Measurements from ENCODE around the gene STX8.

The STX8 gene

DNA sequence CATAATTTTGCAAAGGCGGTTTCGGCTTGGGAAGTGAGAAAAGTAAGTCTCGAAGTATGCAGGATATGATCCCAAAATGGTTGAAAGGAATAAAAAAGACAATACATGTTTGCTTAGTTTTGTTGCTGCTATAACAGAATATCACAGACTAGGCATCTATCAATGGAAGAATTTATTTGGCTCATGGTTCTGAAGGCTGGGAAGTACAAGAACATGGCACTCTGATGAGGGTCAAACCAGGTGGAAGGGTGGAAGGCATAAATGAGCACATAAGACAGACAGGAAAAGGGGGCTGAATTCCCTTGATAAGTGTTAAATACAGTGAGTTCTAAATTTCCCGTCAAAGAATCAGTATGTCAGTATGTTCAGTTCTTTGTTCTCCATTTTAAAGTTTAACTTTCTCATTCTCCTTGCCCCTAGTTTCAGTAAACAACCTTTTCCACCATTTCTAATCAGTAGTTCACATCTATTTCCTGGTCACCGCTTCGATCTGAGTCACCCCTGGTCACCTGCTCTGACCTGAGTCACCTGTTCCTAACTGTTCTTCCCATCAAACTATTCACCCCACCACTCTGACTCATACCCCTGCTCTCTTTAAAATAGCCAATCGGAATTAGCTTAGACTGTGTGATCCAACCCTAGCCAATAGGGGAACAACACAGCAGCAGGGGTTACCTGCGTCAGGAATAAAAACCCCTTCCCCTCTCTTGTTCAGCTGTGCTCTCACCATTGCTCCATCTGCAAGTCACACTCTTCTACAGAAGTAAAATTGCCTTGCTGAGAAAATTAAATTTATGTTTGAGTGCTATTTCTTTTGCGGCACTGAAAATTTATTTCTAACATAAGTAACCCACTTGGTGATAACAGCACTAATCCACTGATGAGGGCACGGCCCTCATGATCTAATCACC is 240.8 kb downstream of the STX8 start:
- no peak for DNase-seq

DNA sequence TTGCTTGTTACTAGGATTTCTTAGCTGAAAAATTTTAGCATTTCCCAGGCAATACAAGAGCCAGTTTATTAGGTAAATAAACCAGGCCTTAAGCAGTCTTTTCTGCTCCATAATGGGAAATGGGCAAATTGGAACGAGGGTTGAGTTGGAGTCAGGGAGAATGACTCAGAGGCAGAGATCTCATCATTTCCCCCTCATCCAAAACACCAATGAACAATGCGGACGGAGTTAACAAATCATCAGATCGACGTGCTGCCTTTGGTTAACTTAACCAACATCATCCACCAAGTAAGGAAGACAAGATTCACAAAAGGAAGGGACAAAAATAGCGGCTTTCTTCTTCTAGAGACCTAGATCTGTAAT is 243.5 kb downstream of the STX8 start:
- DNase-seq = no peak

DNA sequence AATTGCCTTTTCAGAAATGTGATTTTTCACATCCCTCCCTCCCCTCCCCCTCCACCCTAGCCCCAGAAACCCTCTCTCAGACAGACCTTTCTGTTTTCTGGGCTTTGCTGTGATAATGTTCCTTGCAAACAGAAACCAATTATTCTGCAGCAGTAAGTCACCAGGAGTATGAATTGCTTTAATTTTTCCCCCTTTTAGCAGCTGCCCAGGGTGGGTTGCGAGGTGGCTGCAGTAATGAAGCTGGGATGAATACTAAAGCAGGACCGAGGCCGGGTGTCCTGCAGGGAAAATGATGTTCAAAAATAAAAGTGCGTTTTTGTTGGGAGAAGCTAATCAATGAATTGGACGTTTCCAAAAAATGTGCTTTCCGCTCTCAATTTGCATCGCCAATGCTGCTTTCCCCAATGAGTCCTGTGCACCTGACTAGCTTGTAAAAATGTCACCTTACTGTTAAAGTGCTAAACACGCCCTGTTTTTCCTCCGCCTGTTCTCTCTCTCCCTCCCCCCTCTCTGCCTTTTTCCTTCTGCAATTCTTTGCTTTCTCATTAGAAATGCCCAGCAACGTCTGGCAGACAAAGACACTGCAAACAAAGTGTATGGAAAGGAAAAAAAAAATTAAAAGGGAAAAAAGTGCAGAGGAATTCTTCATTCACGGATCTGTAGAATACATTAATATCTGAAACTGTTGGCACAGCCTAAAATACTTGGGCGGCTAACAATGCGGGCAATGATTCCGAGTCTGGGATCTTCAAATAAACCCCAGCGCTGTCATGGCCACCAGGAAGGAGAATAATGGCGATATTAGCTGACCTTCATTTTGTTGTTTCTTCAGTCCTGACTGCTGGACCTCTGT is 244.1 kb downstream of the STX8 start:
- DNase-seq = no peak

DNA sequence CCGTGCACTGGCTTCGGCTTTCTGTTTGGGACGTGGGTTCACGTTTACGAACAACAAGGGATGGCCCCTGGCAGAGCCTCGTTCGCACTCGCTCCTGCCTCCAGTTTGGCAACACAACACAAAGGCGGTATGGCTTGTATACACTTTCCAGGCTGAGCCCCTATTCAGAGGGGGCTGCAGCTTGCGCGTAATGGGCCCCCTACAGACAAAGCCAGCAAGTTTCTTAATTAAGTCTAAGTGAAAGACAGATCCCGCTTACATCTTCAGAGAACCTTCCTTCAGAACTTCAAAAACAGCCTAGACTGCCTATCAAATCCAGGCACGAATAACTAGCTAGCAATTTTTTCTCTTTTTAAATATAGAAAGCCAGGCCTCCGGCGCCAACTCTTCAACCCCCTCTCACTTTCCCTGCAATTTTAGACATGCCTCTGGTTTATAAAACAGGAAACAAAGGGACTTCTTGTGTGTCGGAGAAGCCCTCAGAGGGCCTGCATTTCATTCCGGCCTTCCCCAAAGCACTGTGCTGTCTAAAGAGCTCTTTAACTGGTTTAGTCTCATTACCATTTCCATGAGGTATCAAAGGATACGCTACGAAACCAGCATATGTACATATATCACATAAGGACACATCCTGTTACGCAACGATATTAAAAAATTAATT is 244.9 kb downstream of the STX8 start:
- no peak for DNase-seq

DNA sequence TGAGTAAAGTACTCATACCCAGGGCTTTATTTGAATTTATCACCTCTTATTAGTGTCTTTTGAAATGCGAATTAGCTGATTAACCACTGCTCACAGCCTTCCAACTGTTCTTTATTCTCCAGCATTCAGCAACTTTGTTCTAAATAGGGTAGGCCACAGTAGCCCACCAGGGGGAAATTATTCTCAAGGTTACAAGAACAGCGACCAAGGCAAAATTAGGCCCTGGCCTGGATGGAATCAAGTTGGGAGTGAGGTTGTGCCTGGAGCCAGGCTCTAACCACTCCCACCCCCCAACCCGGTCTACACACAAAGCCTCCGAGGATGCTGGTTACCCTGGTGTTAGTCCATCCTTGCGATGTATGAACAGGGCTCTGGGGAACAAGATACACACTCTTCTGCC is 245.5 kb downstream of the STX8 start:
- no peak for DNase-seq

DNA sequence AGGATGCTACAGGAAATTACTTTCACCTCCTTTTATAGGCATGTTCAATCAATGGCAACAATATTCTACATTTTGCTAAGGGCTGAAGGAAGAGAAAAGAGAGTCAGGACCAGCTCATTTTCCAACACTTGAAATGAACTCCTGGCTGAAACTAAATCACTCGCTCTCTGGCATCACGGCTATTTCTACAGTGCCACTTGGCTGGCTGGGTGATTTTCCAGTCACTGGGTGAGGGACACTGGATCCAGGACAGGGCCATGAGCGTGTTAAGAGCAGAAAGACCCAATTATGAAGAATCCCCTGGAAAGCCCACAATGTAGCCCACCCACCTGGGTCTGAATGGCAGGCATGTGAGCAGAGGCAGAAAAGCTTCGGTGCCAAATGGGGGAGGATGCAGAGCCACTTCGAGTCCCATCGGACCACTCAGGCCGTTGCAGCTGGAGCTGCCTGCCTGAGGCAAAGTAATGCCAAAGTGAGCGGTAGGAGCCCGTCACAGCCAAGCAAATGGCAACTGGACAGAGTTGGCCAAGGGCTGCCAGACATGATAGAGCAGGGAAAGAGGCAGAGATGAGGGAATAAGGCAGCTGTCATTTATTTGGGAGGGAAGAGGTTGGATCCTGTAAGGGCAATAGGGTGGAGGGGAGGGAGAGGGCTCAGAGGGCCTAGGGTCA is 246.2 kb downstream of the STX8 start:
- no peak for DNase-seq

DNA sequence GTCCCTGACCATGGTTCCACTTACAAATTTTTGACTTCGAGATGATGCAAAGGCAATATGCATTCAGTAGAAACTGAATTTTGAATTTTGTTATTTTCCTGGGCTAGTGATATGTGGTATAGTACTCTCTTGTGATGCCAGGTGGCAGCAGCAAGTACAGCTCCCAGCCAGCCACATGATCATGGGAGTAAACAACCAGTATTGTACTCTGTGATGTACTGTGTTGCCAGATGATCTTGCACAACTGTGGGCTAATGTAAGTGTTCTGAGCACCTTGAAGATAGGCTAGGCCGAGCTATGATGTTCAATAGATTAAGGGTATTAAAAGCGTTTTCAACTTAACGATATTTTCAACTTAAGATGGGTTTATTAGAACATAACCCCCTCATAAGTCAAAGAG is 250.8 kb downstream of the STX8 start:
- DNase-seq = no peak

DNA sequence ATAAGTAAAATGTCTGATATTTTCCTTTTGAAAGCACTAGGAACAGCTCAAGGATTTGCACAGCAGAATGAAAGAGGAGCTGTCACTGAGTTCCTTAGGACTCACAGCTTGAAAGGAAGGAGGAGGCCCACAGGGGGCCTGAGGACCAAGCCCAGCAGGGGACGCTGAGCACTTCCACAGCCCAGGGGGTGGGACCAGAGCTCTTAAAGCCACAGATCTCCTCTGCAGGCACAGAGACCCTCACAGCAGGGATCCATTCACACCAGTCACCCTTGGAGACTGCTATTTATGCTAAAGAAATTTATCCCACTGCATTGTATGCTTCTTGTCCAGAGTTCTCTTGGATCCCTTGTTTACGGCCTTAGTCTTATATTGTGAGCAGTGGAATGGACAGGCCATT is 253.3 kb downstream of the STX8 start:
- DNase-seq = no peak

DNA sequence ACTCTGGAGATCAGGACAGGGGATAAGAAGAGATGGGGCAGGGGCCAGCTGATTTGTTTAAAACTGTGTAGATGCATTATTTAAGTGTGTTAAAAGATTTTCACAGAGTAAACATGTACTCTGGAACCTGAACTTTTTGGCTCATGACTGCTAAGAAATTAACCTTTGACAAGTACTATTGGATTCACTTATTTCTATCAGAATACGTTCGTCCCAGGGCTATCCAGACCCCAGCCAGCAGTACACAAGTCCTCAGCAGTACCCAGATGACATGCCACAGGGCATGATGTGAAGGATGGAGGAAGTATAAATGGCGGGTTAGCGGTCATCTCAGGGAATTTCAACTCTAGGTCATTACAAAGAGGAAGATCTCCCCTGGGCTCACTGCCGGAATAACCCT is 253.7 kb downstream of the STX8 start:
- no peak for DNase-seq

DNA sequence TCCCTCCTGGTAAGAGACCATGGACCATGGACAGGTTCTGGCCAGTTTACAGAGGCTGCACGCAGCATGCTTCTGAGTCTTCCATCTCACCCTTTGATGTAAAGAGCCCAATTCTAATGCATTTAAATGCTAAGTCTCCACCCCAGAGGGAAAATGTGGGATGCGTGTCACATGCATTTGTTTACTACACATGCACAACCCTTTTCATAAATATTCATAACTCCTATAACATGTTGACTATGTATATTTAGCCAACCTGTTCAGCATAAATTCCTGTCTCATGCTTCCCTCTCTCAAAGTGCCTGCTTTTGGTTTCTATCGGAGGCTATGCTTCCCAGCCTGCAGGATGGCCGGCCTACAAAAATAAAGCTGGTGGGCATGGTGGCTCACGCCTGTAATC is 260.3 kb downstream of the STX8 start:
- peak in 1 of 2 experiments; percentile 12 for DNase-seq

DNA sequence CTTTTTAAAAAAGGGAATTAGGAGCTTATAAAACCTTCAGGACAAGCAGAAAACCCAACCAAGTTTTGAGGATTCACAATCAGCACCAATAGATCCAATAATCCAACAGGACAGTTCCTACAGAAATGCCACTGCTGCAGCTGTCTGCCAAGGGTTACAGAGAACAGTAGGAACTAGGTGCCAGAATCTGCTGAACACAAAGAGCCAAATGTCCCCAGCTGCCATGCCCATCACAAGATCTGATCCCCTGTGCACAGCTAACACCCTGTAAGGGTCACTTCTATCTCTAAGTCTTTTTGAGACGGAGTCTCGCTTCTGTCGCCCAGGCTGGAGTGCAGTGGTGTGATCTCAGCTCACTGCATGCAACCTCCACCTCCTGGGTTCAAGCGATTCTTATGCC is 262.3 kb downstream of the STX8 start:
- DNase-seq = no peak

DNA sequence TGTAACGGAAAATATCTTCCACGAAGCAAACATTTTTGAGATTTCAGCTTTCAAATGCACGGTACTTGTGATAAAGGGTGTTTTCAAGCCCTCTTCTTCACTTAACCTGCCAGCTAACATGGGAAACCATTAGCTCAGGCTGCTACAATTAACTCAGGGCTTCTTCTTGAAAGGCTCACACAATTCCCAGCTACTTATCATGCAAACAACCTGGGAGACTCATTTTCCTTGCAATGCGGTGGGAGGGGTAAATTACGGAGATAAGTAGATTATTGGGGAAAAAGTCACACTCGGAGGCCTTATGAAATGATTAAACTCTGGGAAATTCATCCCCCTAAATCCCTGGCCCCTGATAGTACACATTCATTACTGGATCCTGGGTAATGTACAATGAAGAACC is 266.4 kb downstream of the STX8 start:
- no peak for DNase-seq

DNA sequence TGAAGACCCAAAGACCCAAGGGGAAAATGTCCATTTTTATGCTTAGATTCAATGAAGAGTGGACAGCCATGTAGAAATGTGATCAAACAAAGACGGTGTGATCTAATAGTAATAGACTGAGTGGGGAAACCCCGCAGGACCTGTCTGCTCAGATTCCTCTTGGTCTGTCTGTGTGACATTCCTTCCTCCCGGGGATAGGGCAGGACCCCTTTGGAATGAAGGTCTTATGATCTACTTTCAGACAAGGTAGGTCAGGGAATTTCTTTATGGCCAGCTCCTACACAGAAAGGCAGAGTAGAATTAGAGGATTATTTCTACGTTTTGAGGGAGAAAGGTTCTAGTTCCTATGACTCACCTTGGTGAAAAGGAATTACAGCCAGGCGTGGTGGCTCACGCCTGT is 267.6 kb downstream of the STX8 start:
- no peak for DNase-seq

DNA sequence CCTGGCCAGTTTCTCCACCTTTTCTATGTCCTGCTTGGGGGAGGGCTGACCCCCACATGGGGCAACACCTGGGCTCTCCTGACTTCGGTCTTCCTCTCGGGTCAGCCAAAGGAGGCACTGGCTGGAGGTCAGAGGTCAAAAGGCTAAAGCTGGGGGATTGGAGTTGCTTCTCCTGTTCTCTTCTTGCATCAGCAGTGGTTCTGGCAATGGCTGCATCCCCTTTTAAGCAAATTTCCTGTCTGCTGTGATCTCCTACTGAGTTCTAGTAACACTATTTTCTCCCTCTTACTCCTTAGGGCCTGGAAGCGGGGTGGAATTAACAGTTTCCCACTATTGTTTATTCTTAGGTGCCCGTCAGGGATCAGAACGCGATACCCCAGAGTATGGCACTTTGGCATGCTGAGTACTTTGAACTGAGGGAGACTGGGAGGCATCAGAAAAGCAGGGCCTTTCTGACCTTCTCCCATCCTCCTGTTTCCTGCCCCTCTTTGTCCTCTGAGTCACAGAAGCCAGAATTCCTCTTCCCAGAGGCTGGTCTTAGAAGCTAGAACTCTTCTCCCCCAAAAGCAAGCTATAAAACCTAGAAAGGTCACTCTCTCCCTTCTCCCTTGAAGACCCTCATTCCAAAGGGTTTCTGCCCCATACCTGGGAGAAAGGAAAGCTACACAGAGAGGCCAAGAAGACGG is 268.2 kb downstream of the STX8 start:
- no peak for DNase-seq

DNA sequence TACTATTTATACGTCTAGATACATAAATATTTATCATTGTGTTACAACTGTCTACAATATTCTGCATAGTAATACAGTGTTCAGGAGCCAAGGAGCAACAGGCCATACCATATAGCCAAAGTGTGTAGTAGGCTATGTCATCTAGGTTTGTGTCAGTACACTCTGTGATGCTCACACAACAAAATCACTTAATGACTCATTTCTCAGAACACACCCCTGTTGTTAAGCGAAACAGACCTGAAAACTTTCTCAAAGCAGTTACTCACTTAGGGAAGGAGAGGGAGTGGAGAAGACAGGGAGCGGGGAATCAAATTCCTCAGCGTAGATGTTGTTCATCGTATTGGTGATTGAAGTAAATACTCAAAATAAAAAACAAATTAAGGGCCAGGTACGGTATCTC is 269.5 kb downstream of the STX8 start:
- no peak for DNase-seq

DNA sequence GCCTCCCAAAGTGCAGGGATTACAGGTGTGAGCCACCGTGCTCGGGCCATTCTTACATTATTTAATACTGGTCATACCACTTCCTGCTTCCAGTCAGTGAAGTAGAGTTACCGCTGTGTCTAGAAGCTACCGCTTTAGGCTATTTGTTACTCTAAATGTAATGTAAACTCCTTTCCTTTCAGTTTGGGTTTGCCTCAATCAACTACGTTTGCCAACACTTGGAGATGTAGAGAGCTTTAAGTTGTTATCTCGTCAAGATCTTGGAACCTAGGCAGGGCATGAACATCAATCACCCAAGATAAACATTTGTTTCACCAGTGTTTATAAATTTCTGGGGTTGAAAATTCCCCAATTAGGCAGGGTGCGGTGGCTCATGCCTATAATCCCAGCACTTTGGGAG is 275.9 kb downstream of the STX8 start:
- no peak for DNase-seq

DNA sequence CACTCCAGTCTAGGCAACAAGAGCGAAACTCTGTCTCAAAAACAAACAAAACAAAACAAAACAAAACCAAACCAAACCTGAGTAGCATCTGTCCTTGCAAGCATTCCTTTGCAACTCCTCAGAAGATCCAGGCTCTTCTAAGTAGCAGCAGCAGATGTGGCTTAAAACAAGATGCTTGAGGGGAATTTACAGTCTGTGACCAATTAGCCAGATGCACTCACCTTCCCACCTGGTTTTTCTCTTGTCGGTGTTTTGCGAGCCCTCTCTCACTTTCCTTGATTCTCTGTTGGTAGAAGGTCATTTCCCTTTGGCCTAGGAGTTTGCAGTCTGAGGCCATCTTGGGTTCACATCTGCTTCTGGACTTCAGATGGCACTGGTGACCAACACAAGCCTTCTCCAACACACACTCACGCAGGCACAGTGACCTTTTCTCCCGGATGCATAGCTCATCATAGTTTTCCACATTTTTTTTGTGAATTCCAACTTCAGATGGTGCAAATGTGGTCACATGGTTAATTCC is 276.8 kb downstream of the STX8 start:
- no peak for DNase-seq

DNA sequence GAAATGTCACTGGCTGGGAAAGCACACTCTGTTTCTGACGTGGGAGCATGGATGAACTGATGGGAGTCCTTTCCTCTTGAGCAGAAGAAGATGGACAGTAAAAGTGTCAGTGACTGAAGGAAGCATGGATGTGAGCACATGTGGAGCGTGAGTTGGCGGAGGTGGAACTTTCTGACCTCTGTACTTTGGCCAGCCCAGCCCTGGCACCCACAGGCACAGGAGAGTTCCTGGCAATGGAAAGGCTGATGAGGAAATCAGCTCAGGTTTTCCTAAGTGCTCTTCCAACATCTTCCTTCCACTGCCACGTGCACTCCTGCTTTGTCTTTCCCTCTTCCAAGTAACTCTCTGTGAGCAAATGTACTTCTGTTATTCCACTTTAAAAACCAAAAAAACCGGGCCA is 277.5 kb downstream of the STX8 start:
- DNase-seq = no peak

DNA sequence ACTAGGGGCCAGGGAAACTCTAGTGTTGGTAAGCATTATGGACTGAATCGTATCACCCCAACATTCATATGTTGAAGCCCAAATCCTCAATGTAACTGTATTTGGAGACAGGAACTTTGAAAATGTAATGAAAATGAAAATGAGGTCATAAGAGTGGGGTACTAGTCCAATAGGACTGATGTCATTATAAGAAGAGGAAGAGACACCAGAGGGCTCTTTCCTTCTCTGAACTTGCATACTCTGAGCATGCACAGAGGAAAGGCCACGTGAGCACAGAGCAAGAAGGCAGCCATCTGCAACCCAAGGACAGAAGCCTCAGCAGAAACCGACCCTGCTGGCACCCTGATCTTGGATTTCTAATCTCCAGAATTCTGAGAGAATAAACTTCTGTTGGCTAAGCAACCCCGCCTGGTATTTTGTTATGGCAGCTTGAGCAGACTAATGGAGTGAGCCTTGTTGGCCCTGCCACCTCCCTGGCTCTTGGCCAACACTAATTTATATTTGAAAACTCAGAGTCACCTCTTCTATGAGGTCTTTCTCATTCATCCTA is 280.9 kb downstream of the STX8 start:
- no peak for DNase-seq

DNA sequence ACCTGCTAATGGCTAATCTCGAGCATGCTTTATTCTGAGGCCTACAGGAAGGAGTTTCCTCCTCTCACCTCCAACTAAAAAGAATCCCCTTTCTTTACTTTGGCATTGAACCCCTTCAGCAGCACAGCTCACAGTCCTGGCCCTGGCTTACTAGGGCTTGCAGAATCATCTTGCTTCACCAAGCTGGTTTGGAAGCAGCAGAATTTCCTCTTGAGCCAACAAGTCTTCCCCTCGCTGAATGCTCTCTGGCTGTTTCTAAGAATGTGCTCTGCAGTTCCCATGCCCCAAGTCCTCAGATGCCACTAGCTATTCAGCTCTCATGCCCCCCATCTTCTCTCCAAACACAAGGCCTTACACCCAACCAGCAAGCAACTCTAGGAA is 283.1 kb downstream of the STX8 start:
- DNase-seq = no peak

DNA sequence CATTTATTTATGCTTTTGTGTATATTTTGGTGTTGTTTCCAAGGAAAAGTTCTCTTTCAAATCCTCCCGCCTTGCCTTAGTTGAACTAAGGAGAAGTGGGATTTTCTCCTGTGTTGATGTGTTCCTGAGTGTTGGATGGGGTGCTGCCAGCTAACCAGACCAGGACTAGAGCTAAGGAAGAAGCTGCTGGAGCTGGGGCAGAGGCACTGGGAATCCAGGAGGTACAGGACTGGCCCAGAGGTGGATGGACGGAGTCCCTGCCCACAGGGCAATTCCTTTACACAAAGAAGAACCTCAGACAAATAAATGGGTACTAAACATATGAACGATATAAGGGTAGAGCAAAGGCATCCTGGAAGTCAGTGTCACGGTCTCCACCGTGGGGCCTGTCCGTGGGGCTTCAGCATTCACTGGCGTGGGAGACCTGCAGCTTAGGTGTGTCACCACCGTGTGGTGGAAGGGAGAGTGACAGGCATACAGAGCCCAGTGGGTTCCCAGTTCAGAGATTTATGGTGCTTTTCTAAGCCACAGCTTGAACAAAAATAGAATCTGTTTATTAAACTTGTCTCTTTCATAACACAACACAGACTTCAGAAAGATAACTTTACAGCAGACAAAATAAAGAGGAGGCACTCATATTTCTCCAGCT is 283.6 kb downstream of the STX8 start:
- DNase-seq = peak in 1 of 2 experiments; percentile 48

All from NCI-H526 (cell line).